Chondrocyte (in vitro differentiated cells): ENCODE results near the gene DCPS. TPM values are rescaled to one million over a fixed set of nuclear protein-coding genes. Genes with fewer than 3 reads are reported as not detected.

Experiments used
- DNase-seq: peaks from one replicate; pipeline ENCODE4 v3.0.0; 2021; ENCODE audit warnings: mixed read lengths, low spot score
- H3K27ac Mint-ChIP-seq: one replicate; pipeline ENCODE4 v1.8.0; 2021; ENCODE audit warnings: mild to moderate bottlenecking, moderate library complexity, mixed read lengths; ENCODE audit not compliant: unreplicated experiment
- H3K27me3 Mint-ChIP-seq: 2 replicates; pipeline ENCODE4 v1.8.0; 2021; ENCODE audit warnings: low read depth, mixed read lengths
- H3K36me3 Mint-ChIP-seq: 2 replicates; pipeline ENCODE4 v1.8.0; 2021; ENCODE audit warnings: low read depth, mixed read lengths
- H3K4me1 Mint-ChIP-seq: 2 replicates; pipeline ENCODE4 v1.8.0; 2021; ENCODE audit warnings: low read depth, mild to moderate bottlenecking, mixed read lengths
- H3K4me3 Mint-ChIP-seq: one replicate; pipeline ENCODE4 v1.8.0; 2021; ENCODE audit warnings: mild to moderate bottlenecking, moderate library complexity, mixed read lengths; ENCODE audit not compliant: unreplicated experiment
- H3K9me3 Mint-ChIP-seq: 2 replicates; pipeline ENCODE4 v1.8.0; 2021; ENCODE audit warnings: low read depth, mixed read lengths
- total RNA-seq: library from RNA; stranded (reverse); gene quantifications from 3 replicates; pipeline ENCODE4 v1.2.1, GENCODE V29; 2021
- TF ChIP-seq, protein P1 (sequence below): fragments of 200-600 bp; sonication (generic); IDR thresholded peaks from 2 replicates; pipeline ENCODE4 v1.5.0; 2021; ENCODE audit warnings: antibody characterized with exemption, mild to moderate bottlenecking, moderate library complexity

Gene DCPS
- total RNA-seq, 1 donor from 2014 or later: 12.4 TPM

DNA sequence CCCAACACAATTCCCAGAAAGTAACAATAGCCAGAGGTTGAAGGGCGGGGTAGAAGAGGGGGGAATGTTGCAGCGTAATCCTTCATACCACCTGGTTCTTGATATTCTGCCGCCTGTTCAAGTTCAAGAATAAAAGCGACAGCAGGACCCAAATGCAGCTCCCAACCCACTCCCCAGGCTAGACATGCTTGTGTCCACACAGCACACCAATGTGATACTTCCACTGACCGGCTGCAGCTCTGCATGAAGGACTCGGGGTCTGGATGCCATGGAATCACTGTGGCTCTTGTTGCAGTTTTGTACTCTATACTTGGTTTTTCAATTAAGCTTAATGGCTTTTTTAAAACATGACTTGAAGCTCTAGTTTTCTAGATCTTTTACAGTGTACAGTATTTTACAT lies 41.6 kb upstream of the DCPS start:
- peaks cover 36% of the 10 kb centered on the region for H3K36me3 Mint-ChIP-seq
- TF ChIP-seq, protein P1, sequence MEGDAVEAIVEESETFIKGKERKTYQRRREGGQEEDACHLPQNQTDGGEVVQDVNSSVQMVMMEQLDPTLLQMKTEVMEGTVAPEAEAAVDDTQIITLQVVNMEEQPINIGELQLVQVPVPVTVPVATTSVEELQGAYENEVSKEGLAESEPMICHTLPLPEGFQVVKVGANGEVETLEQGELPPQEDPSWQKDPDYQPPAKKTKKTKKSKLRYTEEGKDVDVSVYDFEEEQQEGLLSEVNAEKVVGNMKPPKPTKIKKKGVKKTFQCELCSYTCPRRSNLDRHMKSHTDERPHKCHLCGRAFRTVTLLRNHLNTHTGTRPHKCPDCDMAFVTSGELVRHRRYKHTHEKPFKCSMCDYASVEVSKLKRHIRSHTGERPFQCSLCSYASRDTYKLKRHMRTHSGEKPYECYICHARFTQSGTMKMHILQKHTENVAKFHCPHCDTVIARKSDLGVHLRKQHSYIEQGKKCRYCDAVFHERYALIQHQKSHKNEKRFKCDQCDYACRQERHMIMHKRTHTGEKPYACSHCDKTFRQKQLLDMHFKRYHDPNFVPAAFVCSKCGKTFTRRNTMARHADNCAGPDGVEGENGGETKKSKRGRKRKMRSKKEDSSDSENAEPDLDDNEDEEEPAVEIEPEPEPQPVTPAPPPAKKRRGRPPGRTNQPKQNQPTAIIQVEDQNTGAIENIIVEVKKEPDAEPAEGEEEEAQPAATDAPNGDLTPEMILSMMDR: no peak
- no peak overlapping the region for H3K4me3 Mint-ChIP-seq
- peaks cover 18% of the 10 kb centered on the region for H3K4me1 Mint-ChIP-seq
- H3K27me3 Mint-ChIP-seq: no peaks in the 10 kb centered on the region
- H3K9me3 Mint-ChIP-seq: no peaks in the 10 kb centered on the region
- no peak for DNase-seq
- H3K27ac Mint-ChIP-seq: no peak overlapping the region

GRCh38 chr11:126263489-126263888 lies 40.4 kb upstream of the DCPS start:
- DNase-seq: no peak

DNA sequence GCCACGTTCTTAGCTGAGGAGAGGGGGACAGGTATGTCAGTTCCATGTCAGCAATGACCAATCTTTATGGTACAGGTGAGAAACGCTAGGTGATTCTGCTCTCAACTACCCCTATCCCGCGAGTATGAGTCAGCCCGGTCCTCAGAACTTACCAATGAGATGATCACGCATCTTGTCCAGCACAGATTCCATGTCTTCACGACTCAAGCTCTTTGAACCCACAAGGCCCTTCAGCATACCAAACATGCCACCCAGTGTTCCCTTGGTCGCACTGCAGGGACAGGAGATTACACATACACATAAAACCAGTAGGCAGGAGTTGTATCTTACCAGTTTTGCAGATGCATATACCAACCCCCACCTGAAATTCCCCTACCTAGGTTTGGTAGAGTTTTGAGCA lies 38.0 kb upstream of the DCPS start:
- TF ChIP-seq, protein P1: peak; percentile 13
- DNase-seq: no peak
- Mint-ChIP-seq H3K27me3 (no peaks in the 10 kb centered on the region), H3K27ac (no peak overlapping the region), H3K4me3 (no peak overlapping the region), H3K36me3 (peaks cover 36% of the 10 kb centered on the region), H3K9me3 (no peaks in the 10 kb centered on the region), H3K4me1 (peaks cover 35% of the 10 kb centered on the region)

More at GRCh38 chr11:126263489-126263888, 40.4 kb upstream of the DCPS start:
- Mint-ChIP-seq H3K27me3 (no peaks in the 10 kb centered on the region), H3K9me3 (no peaks in the 10 kb centered on the region), H3K36me3 (peaks cover 36% of the 10 kb centered on the region), H3K27ac (no peak overlapping the region), H3K4me1 (peaks cover 20% of the 10 kb centered on the region), H3K4me3 (no peak overlapping the region)
- TF ChIP-seq, protein P1: no peak

DNA sequence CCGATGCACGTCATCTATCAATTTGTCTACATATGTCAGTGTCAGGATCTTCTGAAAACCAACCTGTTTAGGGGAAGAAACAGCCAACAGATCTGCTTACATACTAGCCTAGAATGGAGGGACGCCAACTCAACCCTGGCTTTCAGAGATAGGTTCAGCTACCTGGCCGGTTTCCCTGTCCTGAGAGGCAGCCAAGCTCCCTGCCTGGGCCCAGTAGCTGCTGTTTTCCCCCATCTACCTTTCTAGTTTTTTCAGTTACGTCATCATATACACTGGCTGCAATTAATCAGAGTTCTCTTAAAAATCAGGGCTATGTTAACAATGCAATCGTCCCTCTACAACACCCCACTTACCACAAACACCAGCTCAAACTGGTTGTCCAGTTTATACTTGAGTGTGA lies 36.2 kb upstream of the DCPS start:
- no peaks in the 10 kb centered on the region for H3K27me3 Mint-ChIP-seq
- TF ChIP-seq, protein P1: no peak
- peak overlapping the region; percentile 96 for H3K4me3 Mint-ChIP-seq
- DNase-seq: no peak
- peaks cover 36% of the 10 kb centered on the region for H3K36me3 Mint-ChIP-seq
- peaks cover 37% of the 10 kb centered on the region for H3K4me1 Mint-ChIP-seq
- peak overlapping the region; percentile 97 for H3K27ac Mint-ChIP-seq
- no peaks in the 10 kb centered on the region for H3K9me3 Mint-ChIP-seq

- DNase-seq: no peak
- TF ChIP-seq, protein P1: no peak
- peaks cover 30% of the 10 kb centered on the region for H3K36me3 Mint-ChIP-seq
- H3K9me3 Mint-ChIP-seq: no peaks in the 10 kb centered on the region
- peaks cover 37% of the 10 kb centered on the region for H3K4me1 Mint-ChIP-seq
- H3K27ac Mint-ChIP-seq: peak overlapping the region; percentile 97
- H3K27me3 Mint-ChIP-seq: no peaks in the 10 kb centered on the region
- H3K4me3 Mint-ChIP-seq: peak overlapping the region; percentile 96
These were observed 35.5 kb upstream of the DCPS start for GRCh38 chr11:126268361-126268707.
